ENCODE results near the gene MAD1L1.

Gene MAD1L1

DNA sequence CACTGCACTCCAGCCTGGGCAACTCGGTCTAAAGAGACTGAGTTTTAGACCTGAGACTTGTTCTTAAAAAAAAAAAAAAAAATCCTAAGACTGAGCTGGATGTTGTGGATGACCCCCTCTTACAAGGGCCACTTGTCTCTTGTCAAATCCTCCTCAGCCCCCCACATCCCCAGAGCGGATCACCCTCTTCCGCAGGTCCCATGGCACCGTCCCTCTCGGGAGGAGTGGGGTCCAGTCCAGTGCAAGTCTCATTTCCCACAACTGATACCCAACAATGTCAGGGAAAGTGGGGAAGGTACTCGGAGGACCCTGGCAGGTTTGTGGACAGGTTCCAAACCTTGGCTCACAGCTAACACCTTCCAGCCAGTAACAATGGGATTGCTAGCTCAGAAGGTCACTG, 462.4 kb downstream of the MAD1L1 start:
- TF ChIP-seq, protein P1, sequence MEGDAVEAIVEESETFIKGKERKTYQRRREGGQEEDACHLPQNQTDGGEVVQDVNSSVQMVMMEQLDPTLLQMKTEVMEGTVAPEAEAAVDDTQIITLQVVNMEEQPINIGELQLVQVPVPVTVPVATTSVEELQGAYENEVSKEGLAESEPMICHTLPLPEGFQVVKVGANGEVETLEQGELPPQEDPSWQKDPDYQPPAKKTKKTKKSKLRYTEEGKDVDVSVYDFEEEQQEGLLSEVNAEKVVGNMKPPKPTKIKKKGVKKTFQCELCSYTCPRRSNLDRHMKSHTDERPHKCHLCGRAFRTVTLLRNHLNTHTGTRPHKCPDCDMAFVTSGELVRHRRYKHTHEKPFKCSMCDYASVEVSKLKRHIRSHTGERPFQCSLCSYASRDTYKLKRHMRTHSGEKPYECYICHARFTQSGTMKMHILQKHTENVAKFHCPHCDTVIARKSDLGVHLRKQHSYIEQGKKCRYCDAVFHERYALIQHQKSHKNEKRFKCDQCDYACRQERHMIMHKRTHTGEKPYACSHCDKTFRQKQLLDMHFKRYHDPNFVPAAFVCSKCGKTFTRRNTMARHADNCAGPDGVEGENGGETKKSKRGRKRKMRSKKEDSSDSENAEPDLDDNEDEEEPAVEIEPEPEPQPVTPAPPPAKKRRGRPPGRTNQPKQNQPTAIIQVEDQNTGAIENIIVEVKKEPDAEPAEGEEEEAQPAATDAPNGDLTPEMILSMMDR (IDR thresholded peaks at IDR 0.05; ENCODE audit: poor library complexity, severe bottlenecking): no peak
- H3K4me1 ChIP-seq (ENCODE audit: insufficient read depth, poor library complexity, severe bottlenecking): no peaks in the 10 kb centered on the region
- no peaks in the 10 kb centered on the region for H3K36me3 ChIP-seq (ENCODE audit: low read depth)
- no peak overlapping the region for H3K27ac ChIP-seq (ENCODE audit: poor library complexity, severe bottlenecking)
- no peak overlapping the region for H3K4me3 ChIP-seq (ENCODE audit: severe bottlenecking)
- ATAC-seq (ENCODE audit: low read depth) (no peak), DNase-seq (ENCODE audit: low spot score) (no peak)
- H3K9me3 ChIP-seq (ENCODE audit: severe bottlenecking): no peaks in the 10 kb centered on the region
- H3K27me3 ChIP-seq (ENCODE audit: insufficient read depth, poor library complexity, severe bottlenecking): peaks cover 5% of the 10 kb centered on the region

DNA sequence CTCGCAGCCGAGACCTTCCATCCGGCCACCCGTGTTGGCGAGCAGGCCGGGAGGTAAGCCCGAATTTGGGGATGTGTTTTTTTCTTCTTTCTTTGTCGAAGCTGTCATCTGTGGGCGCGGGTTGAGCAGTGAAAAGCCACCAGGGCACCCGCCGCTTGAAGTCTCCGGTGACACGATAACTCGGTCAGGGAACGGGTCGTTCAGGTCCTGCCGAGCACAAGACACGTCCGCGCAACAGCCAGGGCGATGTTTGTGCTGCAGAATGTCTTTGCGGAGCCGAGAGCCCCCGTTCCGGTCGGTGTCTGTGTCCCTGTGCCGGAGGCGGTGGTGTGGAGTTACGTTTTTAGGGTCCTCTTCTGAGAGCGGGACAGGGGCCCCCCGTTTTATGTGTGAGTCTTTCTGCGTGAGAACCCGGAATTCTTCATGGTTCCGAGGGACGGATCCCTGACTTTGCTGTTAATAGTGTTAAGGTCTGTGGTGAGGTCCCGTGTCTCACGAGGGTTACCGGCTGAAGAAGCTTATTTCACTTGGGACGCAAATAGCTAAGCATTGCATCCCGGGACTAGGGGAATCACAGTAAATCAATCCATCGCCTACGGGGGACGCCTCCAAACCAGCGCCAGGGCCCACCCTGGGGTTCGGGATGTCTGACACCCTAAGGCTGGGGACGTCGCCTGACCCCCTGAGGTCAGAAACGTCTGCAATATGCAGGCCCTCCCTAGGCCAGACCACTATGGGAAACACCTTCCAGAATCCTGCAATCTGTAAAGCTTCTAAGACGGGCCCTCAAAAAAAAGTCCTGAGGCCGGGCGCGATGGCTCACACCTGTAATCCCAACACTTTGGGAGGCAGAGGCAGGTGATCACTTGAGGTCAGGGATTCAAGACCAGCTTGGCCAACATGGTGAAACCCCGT, 463.2 kb downstream of the MAD1L1 start:
- no peak for ATAC-seq (ENCODE audit: low read depth)

DNA sequence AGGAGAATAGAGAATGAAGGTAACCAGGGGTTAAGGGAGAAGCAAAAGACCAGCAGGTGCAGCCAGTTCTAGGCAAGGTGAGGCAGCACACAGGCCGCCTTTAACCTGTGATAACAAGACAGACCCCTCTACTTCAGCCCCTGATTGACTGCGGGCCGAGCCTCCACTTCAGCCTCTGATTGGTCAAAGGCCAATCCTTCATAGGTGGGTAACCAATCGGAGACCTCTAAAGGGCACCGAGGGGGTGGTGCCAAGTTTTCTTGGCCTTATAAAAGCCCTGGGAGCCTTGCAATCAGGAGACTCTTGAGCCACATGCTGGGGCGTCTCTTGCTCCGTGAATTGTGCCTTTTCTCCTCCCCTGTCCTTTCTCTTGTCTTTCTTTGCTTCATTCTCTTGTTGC, 463.9 kb downstream of the MAD1L1 start:
- H3K27me3 ChIP-seq (ENCODE audit: insufficient read depth, poor library complexity, severe bottlenecking): no peaks in the 10 kb centered on the region
- no peak overlapping the region for H3K27ac ChIP-seq (ENCODE audit: poor library complexity, severe bottlenecking)
- ATAC-seq (ENCODE audit: low read depth) (no peak), DNase-seq (ENCODE audit: low spot score) (no peak)
- no peaks in the 10 kb centered on the region for H3K4me1 ChIP-seq (ENCODE audit: insufficient read depth, poor library complexity, severe bottlenecking)
- H3K36me3 ChIP-seq (ENCODE audit: low read depth): no peaks in the 10 kb centered on the region
- TF ChIP-seq, protein P1 (IDR thresholded peaks at IDR 0.05; ENCODE audit: poor library complexity, severe bottlenecking): no peak
- no peaks in the 10 kb centered on the region for H3K9me3 ChIP-seq (ENCODE audit: severe bottlenecking)
- no peak overlapping the region for H3K4me3 ChIP-seq (ENCODE audit: severe bottlenecking)

More for the DNA sequence above, 463.2 kb downstream of the MAD1L1 start:
- no peak for DNase-seq (ENCODE audit: low spot score)
- TF ChIP-seq, protein P1 (IDR thresholded peaks at IDR 0.05; ENCODE audit: poor library complexity, severe bottlenecking): no peak
- Histone ChIP-seq H3K36me3 (ENCODE audit: low read depth) (no peaks in the 10 kb centered on the region), H3K27me3 (ENCODE audit: insufficient read depth, poor library complexity, severe bottlenecking) (no peaks in the 10 kb centered on the region), H3K9me3 (ENCODE audit: severe bottlenecking) (no peaks in the 10 kb centered on the region), H3K4me1 (ENCODE audit: insufficient read depth, poor library complexity, severe bottlenecking) (no peaks in the 10 kb centered on the region), H3K27ac (ENCODE audit: poor library complexity, severe bottlenecking) (no peak overlapping the region), H3K4me3 (ENCODE audit: severe bottlenecking) (no peak overlapping the region)

DNA sequence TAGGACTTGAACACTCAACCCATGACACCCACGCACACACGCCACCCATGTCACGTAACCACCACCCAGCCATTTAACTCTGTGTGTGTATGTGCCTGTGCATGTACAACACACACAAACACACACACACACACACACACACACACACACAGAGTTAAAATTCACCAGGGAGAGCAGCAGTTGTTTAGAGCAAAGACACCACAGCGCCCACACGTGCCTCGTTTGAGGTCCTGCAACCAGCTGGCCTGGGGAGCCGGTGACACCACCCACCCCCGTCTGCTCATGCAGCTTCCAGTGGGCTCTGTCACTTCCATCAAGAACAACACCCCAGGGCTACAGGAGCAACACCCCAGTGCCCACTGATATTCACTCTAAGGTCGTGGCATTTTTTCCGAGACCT, 465.2 kb downstream of the MAD1L1 start:
- TF ChIP-seq, protein P1 (IDR thresholded peaks at IDR 0.05; ENCODE audit: poor library complexity, severe bottlenecking): no peak
- no peaks in the 10 kb centered on the region for H3K4me1 ChIP-seq (ENCODE audit: insufficient read depth, poor library complexity, severe bottlenecking)
- no peaks in the 10 kb centered on the region for H3K27me3 ChIP-seq (ENCODE audit: insufficient read depth, poor library complexity, severe bottlenecking)
- H3K27ac ChIP-seq (ENCODE audit: poor library complexity, severe bottlenecking): no peak overlapping the region
- no peaks in the 10 kb centered on the region for H3K36me3 ChIP-seq (ENCODE audit: low read depth)
- H3K9me3 ChIP-seq (ENCODE audit: severe bottlenecking): no peaks in the 10 kb centered on the region
- ATAC-seq (ENCODE audit: low read depth) (no peak), DNase-seq (ENCODE audit: low spot score) (no peak)
- H3K4me3 ChIP-seq (ENCODE audit: severe bottlenecking): no peak overlapping the region

Measured in RWPE2 (cell line).